GM19438 (cell line): ENCODE data around the gene CKAP2.
"Not testable (repeated sequence)": the region's sequence is repeated elsewhere in the genome, so short reads cannot be mapped to it uniquely, and the experiment has no call there.

Experiments used
- ATAC-seq: cut with Tn5 transposase; IDR thresholded peaks from one replicate; pipeline ENCODE4 v1.9.1; 2021; ENCODE audit warnings: low read depth; ENCODE audit not compliant: unreplicated experiment

Gene CKAP2

GRCh38 chr13:52454820-52455676, at the start of gene CKAP2:
Gene CKAP2, plus strand, starts transcription at chr13:52455478. Its CDS starts 79 bp downstream, at chr13:52455557.
- peak; percentile 74 for ATAC-seq

- no peak for ATAC-seq
These were observed 49.3 kb upstream of the CKAP2 start, which contains the start of gene THSD1 for GRCh38 chr13:52405767-52406494. Gene THSD1, minus strand, starts transcription at chr13:52406172. Its CDS starts 3,572 bp downstream, at chr13:52402600.

- no peak for ATAC-seq
These were observed 48.6 kb upstream of the CKAP2 start for GRCh38 chr13:52406629-52407028.

- ATAC-seq: not testable (repeated sequence)
These were observed 47.8 kb upstream of the CKAP2 start for GRCh38 chr13:52407436-52407835.

GRCh38 chr13:52408071-52408658, 47.1 kb upstream of the CKAP2 start:
- not testable (repeated sequence) for ATAC-seq

- peak; percentile 80 for ATAC-seq
These were observed 43.6 kb upstream of the CKAP2 start for GRCh38 chr13:52411629-52412028.

- no peak for ATAC-seq
These were observed 43.1 kb upstream of the CKAP2 start for GRCh38 chr13:52412128-52412527.

- ATAC-seq: no peak
These were observed 41.2 kb upstream of the CKAP2 start for GRCh38 chr13:52414051-52414450.

- no peak for ATAC-seq
These were observed 40.3 kb upstream of the CKAP2 start for GRCh38 chr13:52414963-52415362.

- ATAC-seq: no peak
These were observed 36.2 kb upstream of the CKAP2 start for GRCh38 chr13:52419080-52419479.

- ATAC-seq: no peak
These were observed 34.1 kb upstream of the CKAP2 start for GRCh38 chr13:52421216-52421615.

GRCh38 chr13:52428295-52428694, 27.0 kb upstream of the CKAP2 start:
- ATAC-seq: no peak

GRCh38 chr13:52432456-52432855, 22.8 kb upstream of the CKAP2 start:
- ATAC-seq: no peak

GRCh38 chr13:52446265-52446664, 9.0 kb upstream of the CKAP2 start:
- no peak for ATAC-seq

- ATAC-seq: no peak
These were observed 7.9 kb upstream of the CKAP2 start for GRCh38 chr13:52447354-52447753.

GRCh38 chr13:52447815-52448552, 7.3 kb upstream of the CKAP2 start:
- ATAC-seq: no peak

GRCh38 chr13:52449331-52450011, 5.8 kb upstream of the CKAP2 start:
- ATAC-seq: peak; percentile 0

GRCh38 chr13:52450012-52450792, 5.1 kb upstream of the CKAP2 start, which contains the start of gene VPS36:
Gene VPS36, minus strand, starts transcription at chr13:52450634. Its CDS starts 40 bp downstream, at chr13:52450594.
- peak; percentile 68 for ATAC-seq

GRCh38 chr13:52450793-52451116, 4.5 kb upstream of the CKAP2 start:
- ATAC-seq: no peak
